ENCODE measurements around the gene TMEM37.

The TMEM37 gene

DNA sequence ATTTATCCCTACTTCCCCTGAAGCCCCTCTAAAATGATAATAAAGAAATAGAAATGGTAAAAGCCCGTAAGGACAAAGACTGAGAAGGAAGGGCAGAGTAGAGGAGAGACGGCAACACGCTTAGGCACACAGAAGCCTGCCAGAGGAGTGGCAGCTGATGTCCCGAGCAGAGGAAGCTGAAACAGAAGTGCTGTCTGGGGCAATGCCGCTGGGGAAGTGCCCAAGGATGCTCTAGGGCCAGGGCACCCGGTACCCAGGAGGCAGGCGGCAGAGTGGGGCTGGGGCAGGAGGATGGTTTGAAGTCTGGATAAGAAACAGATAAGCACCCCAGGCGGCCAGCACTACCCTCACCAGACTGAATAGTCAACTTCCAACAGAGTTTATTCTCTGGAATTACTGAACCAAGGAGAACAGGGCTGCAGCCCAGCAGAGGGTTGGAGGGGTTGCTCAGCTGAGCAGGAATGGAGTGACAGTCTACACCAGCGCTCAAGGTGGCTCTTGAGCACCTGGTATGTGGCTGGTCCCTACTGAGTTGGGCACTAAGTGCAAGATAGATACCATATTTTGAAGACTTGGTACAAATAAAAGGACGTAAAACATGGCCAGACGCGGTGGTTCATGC lies 22.4 kb downstream of the TMEM37 start:
- FAIRE-seq (no peak), DNase-seq (ENCODE audit: low spot score) (no peak)

DNA sequence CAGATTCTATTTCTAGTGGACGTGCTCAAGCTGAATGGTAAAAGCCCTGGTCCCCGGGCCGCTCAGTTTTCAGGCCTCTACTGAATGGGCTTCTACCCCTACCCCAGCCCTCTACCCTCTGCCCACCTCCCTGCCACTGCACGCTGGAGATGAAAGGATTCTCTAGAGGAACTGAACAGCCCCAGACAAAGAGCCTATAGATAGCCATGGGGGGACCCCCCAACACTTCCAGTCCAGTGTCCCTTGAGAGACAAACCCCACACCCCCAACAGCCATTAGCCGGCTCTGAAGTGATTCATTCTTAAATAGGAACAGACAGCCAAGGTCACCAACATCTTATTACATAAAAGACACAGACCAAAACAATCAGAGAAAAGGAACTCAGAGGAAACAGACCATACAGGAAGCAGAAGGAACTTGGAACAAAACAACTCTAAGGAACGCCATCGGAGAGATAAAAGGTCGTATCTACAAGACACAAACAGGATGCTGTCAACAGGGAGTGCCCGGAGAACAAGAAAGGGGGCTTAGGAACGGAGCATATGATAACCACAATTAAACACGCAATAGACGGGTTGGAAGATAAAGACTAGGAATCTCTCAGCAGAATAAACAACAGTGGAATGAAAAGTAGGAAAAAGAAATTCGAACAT lies 23.5 kb downstream of the TMEM37 start:
- FAIRE-seq (no peak), DNase-seq (ENCODE audit: low spot score) (no peak)

DNA sequence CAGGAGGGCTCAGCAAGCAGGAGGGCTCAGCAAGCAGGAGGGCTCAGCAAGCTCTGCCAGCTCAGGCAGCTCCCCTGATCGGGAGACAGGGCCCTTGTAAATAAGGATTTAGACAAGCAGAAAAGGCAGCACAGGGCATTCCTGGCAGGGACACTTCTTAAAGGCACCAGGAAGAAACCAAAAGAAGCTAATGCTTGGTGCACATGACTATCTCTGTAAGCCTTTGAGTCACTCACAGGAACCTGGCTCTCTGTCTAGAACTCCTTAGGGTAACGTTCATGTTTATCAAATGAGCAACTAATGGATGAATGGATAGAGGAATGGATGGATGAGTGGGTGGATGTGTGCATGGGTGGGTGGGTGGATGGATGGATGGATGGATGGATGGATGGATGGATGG lies 28.4 kb downstream of the TMEM37 start:
- no peak for FAIRE-seq
- no peak for DNase-seq (ENCODE audit: low spot score)

DNA sequence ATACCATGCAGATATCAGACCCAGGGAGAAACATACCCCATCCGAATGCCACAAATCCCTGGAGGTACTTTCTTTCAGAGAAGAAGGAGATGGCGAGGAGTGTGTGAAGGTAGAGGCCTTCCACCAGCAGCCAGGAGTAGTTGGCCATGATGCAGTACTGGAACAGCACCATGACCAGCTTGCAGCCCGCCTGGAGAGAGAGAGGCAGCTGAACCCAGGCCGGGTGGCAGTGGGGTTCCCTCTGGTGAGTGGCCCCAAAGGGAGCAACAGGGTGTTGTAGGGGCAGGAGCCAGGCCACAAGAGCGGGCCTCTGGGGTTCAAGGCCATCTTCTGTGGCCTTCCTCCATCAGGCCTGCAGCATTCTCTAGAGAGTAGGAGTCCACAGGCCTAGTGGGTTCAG lies 30.2 kb downstream of the TMEM37 start:
- FAIRE-seq (no peak), DNase-seq (ENCODE audit: low spot score) (no peak)

DNA sequence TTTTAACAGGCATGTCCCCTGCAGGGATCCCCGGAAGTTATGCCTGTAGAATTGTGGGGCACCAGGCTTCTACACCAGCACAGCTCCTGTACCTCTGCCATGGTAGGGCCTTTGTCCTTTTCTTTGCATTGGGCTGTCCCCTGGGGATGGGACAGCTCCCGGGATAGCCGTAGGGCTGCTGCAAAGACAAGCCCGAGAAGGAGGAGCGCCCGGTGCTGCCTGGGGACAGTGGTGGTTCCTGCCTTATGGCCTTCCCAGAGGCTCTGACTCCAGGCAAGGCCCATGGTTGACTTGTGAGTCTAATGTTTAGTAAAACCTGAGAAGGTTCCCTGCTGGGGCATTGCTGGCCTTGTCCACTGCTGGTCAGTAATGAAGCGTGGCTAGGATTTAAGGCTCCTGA lies 30.9 kb downstream of the TMEM37 start:
- no peak for FAIRE-seq
- DNase-seq (ENCODE audit: low spot score) = no peak

DNA sequence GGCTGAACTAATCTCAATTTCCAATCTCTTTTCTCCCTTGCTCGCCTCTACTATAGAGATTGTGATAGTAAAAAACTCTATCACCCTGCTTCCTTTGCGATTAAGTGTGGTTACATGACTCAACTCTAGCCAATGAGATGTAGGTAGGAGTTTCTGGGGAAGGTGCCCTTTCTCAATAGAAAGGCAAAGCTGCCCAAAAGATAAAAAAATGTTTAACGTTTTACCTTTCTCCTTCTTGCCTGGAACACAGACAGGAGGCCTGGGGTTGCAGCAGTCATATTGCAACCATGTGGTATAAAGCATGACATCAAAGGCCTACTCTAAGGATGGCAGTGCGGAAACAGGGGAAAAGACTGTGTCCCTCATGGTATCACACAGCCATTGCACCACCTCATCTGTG lies 31.5 kb downstream of the TMEM37 start:
- no peak for FAIRE-seq
- DNase-seq (ENCODE audit: low spot score) = no peak

DNA sequence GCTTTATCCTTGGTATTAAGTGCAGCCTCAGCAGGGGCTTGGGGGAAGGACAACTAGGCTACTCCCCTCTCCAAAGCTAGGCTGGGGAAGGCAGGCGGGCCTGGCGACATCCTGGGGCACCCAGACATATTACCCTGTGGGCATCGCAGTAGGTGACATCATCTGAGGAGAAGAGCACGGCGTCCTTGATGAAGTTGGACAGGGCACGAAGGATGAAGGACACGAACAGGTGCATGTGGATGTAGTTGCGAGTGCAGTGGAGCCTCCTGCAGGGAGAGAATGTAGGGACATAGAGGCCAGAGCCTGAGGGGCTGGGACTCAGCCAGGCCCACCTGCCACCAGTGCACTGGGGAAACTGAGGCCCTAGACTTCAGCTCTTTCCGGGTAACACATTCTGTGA lies 32.3 kb downstream of the TMEM37 start:
- no peak for FAIRE-seq

DNA sequence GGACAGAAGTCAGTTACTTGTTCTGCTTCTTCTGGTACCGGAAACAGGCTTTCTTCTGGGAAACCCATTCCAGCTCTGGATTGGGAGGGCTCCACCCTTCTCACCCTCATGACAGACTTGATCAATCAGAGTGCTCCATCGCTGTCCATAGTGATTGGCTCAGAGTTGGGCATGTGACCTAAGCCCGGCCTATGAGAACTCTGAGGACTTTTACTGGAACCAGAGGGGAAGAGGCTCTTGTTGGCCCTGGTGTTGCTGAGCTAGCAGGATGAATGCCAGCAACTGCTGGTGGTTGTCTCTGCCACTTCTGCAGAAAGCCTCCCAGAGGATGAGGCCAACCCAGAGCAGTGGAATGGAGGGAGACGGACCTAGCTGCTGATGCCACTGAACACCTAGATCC lies 33.3 kb downstream of the TMEM37 start:
- DNase-seq (ENCODE audit: low spot score) (no peak), FAIRE-seq (no peak)

More for the DNA sequence above, 32.3 kb downstream of the TMEM37 start:
- DNase-seq (ENCODE audit: low spot score) = no peak

DNA sequence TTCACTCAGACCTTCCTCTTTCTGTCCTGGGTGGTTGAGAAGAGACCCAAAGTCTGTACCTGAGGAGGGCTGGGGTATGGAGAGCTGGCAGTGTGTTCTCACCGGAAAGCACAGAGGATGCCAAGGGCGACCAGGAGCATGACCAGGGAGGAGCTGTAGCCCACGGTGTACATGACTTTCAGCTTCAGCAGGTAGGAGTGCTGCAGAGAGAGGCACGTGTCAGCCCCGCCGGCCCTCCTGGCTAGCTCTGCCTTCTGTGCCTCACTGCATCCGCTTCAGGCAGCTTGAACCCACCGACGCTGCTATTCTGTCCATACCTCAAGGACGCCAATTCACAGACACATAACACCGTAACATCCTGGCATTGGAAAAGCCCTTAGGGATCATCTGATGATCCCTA lies 34.0 kb downstream of the TMEM37 start:
- no peak for FAIRE-seq

DNA sequence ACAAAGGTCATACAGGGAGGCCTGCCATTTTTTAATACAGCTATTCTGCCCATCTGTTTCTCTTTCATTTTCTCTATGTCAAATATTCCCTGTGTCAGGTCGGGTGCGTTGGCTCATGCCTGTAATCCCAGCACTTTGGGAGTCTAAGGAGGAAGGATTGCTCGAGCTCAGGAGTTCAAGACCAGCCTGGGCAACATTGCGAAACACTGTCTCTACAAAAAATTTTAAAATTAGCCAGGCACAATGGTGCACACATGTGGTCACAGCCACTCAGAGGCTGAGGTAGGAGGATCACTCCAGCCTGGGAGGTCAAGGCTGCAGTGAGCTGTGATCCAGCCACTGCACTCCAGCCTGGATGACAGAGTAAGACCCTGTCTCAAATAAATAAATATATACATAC lies 34.7 kb downstream of the TMEM37 start:
- FAIRE-seq (no peak), DNase-seq (ENCODE audit: low spot score) (no peak)

More for the DNA sequence above, 34.0 kb downstream of the TMEM37 start:
- DNase-seq (ENCODE audit: low spot score) = no peak

DNA sequence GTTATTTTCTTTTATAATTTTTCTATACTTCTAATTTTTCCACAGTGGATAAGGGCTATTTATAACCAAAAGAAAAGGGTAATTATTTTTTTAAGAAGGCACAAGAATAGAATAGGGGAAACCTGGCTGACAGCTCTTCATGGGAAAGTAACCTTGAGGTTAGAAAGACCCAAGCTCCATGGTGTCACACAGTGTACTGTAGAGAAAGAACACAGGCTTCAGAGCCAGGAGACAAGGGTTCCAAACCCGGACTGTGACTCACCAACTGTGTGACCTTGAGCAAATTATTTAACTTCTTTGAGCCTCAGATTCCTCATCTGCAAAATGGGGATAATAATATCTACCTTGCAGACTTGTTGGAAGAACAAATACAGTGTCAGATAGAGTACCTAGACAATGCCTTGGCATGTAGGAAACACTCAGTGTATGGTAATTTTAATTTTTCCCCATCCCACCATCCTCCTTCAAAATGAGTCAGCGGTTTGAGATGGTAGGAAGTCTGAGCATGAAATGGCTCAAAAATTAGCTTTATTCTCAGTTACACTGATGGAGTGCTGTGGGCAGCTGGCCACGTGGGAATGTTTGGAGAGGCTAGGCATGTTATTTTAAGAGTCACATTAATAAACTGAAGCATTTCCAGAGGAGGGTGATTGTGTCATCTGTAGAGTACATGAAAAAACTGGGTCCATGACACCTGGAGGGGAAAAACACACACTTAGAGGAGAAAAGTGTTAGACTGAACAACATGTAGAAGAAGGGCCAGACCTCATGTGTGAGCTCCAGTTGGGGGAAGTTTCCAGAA lies 36.7 kb downstream of the TMEM37 start:
- no peak for DNase-seq (ENCODE audit: low spot score)
- no peak for FAIRE-seq

DNA sequence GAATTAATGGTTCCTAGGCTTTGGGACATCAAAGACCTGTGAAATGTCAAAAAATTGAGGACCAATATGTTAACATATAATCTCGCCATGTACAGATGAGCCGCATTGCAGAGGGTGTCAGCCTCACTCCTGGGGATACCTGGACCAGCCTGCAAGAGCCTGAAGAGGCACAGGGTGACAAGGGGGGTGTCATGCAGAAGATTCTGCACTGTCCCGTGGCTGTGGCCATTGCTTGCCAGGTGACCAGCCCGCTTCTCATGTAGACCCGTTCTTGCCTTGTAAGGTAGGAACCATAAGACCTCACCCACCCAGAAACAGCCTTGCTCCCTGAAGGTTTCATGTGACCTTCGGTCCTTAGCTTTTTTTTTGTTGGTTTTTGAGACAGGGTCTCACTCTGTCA lies 37.5 kb downstream of the TMEM37 start:
- FAIRE-seq (no peak), DNase-seq (ENCODE audit: low spot score) (no peak)

DNA sequence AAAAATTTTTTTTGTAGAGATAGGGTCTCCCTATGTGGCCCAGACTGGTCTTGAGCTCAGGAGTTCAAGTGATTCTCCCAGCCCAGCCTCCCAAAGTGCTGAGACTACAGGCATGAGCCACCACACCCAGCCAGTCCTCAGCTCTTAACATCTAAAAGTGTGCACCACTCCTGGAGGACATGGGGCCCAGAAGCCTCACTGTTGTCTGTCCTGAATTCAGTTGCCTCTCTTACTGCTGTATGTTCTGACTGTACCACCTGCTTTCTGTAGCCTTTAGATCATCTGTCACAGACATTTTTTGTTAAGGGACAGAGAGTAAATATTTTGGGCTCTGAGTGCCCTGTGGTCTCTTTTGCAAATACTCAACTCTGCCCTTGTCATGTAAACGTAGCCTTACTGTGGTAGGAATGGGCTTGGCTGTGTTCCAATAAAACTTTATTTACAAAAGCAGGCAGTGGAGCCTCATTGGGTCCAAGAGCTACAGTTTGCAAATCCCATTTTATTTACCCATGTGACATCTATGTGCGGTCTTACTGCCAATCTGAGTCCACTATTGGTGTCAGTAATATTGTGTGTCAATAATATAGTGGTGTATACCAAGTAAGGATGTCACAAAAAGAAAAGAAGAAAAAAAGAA lies 38.1 kb downstream of the TMEM37 start:
- DNase-seq (ENCODE audit: low spot score) = no peak
- FAIRE-seq = no peak

DNA sequence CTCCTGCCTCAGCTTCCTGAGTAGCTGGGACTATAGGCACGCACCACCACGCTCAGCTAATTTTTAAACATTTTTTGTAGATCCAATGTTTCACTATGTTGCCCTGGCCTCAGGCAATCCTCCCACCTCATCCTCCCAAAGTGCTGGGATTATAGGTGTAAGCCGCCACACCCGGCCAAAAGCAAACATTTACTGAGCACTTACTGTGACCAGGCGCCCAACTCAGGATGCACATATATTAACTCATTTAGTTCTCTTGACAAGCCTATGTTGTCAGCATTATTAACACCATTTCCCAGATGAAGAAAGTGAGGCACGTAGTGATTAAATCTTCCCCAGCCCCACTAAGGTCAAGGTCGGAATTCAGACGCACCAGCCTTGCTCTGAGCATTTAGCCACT lies 41.1 kb downstream of the TMEM37 start:
- DNase-seq (ENCODE audit: low spot score) (no peak), FAIRE-seq (no peak)

DNA sequence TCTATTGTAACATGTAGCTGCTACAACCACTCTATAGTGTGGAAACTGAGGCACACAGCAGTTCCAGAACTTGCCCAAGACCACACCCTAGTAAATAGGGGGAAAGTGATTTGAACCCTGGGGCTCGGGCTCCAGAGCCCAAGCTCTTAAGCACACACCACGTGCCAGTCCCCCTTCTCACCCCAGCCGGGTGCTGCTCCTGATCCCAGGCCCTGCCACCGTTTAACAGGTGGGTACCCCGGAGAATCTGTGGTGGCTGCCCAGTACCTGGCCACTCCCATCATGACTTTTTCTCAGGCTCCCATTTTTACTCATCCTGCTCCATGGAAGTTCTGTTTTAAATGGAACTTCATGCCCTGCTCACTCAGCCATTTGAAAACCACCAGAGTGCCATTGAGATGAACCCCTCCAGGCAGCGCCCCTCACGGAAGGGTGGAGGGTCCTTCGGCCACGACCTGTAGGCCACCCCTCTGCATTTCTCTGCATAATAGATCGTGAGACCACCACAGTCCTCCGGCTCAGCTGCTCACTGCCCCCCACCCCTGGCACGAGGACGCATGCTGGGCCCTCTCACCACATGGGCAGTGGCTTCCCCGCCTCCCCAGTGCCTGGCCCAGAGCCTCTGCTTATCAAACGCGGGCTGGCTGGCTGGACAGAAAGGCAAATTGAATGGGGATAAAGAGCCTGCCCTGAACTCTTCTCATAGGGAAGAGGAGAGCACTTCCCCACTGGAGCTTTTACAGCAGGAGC lies 42.1 kb downstream of the TMEM37 start:
- no peak for DNase-seq (ENCODE audit: low spot score)
- FAIRE-seq = no peak

DNA sequence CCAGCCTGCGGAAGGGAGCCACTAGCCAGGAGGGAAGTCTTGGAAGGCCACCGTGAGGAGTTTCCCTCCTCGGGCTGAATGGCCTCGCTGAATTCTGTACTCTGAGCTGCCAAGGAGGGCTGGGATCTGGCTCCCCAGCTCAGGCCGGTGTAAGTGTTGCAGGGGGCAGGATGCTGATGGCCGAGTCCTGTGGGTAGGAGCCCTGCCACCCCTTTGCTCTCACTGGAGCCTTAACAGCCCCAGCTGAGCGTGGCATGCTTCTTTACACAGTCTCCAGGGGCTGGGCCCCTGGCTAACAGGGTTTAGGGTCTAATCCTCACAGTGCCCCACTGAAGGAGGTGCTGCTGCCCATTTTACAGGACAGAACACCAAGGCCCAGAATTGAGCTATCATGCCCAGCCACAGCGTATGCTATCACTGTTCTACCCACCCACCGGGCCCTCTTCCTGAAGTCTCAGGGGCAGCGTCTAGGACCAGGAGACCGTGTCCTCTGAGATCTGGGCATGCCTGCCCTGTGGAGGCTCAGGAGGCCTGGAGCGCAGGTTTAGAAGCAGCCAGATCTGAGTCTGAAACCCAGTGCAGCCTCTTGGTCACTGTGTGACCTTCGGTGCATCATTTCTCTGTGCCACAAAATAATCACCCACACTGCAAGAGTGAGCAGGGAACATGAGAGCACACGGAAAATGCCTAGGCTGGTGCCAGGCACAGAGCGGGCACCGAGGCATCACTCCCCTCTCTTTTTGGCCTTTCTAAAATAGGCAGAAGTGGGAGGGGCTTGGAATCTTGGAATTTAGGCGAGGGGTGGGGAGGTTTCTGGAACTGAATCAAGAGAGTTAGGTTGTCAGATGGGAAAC lies 42.9 kb downstream of the TMEM37 start:
- no peak for FAIRE-seq

DNA sequence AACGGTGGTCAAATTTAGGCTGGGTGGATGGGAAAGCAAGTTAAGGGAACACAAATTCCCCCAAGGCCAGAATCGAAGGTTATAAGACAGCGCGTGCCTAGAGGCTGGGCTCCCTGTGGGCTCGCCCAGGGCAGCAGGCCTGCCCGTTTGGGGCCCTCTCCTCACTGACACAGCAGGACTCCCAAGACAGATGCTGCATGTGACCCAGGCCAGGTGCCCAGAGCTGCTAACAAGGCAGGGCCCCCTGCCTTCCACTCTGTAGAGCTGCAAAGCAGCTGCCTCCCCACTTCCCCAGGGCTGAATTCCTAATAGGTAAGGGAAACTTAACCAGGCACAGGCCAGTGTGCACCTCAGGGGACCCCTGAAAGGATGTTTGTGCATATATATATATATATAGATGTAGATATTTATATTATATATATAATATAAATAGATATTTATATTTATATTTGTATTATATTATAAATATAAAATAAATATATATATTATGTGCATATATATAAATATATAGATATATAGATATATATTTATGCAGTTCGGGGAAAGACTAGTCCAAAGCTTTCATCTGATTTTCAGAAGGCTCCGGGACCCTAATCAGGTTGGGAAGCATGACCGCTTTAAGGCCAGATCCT lies 43.7 kb downstream of the TMEM37 start:
- FAIRE-seq = no peak
- DNase-seq (ENCODE audit: low spot score) = no peak

More for the DNA sequence above, 42.9 kb downstream of the TMEM37 start:
- DNase-seq (ENCODE audit: low spot score) = no peak

DNA sequence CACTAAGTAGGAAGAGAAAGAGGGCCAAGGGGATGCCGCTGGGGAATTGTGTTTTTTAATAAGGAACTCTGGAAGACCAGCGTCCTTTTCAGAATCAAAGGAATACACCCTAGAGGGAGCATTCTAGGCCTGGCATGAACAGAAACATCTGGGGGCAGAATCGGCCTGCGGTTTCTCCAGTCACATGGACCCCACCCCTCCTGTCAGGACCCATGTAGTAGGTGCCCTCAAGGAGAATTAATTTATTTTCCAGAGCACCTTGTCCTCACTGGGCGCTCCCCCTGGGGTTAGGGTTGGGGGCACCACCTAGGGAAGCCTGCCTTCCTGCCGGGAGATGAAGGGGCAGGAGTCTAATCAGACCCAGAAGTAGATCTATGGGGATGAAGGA lies 44.2 kb downstream of the TMEM37 start:
- no peak for FAIRE-seq
- DNase-seq (ENCODE audit: low spot score) = no peak

DNA sequence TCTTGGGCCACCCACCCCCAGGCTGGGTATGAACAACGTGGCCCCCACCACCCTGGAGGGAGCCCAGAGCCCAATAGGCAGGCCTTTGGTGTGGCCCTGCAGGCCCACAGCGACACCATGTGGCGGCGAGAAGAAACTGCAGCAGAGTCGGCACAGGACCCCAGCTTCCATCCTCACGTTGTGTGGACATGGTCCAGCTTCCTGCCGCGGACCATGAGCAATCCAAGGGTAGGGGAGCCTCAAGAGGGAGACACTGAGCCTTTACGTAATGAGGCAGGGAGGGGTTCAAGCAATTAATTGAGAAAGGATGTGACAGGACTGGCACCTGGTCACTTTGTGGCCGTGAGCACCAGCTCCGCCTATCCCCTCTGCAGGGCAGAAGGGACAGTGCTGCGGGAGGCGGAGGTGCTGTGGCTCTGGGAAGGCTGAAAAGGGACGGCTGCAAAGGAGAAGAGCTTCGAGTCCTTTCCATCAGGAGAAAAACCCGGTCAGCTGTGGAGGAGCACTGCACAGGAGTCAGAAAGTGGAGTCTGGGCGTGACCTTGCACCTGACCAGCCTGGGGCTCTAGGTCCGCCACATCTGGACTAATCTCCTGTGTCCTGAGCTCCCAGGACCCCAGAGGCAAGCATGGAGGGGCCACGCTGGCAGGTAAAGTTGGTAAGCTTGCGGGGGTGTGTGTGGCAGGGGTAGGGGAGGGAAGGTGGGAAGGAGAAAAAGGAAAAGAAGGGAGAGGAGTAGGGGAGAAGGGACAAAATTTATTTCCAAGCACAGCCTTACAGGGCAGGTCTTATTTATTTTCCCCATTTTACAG lies 44.9 kb downstream of the TMEM37 start:
- FAIRE-seq = peak; percentile 18

More for the DNA sequence above, 44.9 kb downstream of the TMEM37 start:
- DNase-seq (ENCODE audit: low spot score) = peak; percentile 67
